SJSA1 (cell line): ENCODE data around the gene LAMTOR4. TPM values are rescaled to one million over a fixed set of nuclear protein-coding genes. Genes with fewer than 3 reads are reported as not detected.

ENCODE experiments used
- DNase-seq, 2 experiments: peaks; one replicate each; pipeline ENCODE4 v3.0.0-alpha.2; 2015 to 2020; ENCODE audit warnings: low spot score in 2 of 2, low read depth in 1 of 2
- H3K27ac ChIP-seq: fragments of 250-450 bp; sonication (Bioruptor Pico); 2 replicates; pipeline ENCODE4 v1.5.1; 2020; ENCODE audit warnings: mild to moderate bottlenecking, moderate library complexity
- H3K27me3 ChIP-seq: fragments of 250-450 bp; sonication (Bioruptor Pico); replicated peaks from 2 replicates; pipeline ENCODE4 v1.5.1; 2020; ENCODE audit warnings: mild to moderate bottlenecking, moderate library complexity
- H3K36me3 ChIP-seq: fragments of 250-450 bp; sonication (Bioruptor Pico); 2 replicates; pipeline ENCODE4 v1.5.1; 2020; ENCODE audit warnings: mild to moderate bottlenecking
- H3K4me1 ChIP-seq: fragments of 250-450 bp; sonication (Bioruptor Pico); replicated peaks from 2 replicates; pipeline ENCODE4 v1.6.1; 2021; ENCODE audit warnings: mild to moderate bottlenecking
- H3K4me3 ChIP-seq: fragments of 250-450 bp; sonication (Bioruptor Pico); 2 replicates; pipeline ENCODE4 v1.5.1; 2020; ENCODE audit warnings: mild to moderate bottlenecking
- H3K9me3 ChIP-seq: fragments of 250-450 bp; sonication (Bioruptor Pico); replicated peaks from 2 replicates; pipeline ENCODE4 v1.5.1; 2020; ENCODE audit warnings: mild to moderate bottlenecking
- total RNA-seq: library from RNA; depleted of rRNA; stranded (reverse); fragments of >200 nt; shearing (Covaris generic); gene quantifications from 2 replicates; pipeline ENCODE4 v1.2.3, GENCODE V29; 2014

The LAMTOR4 gene
- total RNA-seq, 1 experiment from 2014 or later = 115 TPM

DNA sequence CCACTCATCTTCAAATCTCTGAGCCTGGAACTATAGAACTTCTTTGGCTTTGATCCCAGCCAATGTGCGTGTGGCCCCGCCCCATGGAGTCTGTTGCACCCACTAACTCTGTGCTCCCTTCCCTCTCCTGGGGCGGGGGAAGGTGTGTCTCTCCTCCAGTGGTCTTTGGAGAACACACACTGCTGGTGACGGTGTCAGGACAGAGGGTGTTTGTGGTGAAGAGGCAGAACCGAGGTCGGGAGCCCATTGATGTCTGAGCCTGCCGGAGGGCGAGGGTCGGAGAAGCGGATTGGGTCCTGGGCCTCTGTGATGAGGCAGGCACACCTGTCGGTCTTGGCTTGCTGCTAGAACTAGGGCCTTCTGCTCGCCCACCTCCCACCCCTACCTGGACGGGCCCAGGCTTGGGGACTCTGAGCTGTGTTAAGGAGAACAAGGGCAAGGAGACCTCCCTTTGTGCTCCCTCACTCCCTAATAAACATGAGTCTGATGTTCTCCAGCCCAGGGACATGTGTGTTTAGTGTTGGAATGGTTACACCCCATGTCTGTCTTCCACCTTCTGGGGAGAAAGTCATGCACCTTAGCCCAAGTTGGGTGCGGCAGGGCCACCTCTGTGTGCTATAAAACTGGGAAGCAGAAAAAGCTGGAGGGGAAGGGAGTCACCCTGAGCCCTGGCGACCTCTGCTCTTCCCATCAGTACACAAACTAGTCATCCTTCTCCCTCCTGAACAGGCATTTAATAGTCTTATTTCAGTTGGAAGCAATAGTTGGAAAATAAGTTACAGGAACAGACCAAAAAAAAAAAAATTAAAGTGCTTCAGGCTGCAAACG, 5.2 kb downstream of the LAMTOR4 start:
- peaks cover 64% of the 10 kb centered on the region for H3K36me3 ChIP-seq
- no peak overlapping the region for H3K27ac ChIP-seq
- H3K4me3 ChIP-seq = no peak overlapping the region
- H3K4me1 ChIP-seq = peaks cover 20% of the 10 kb centered on the region
- no peaks in the 10 kb centered on the region for H3K9me3 ChIP-seq
- no peak for DNase-seq
- H3K27me3 ChIP-seq = no peaks in the 10 kb centered on the region

DNA sequence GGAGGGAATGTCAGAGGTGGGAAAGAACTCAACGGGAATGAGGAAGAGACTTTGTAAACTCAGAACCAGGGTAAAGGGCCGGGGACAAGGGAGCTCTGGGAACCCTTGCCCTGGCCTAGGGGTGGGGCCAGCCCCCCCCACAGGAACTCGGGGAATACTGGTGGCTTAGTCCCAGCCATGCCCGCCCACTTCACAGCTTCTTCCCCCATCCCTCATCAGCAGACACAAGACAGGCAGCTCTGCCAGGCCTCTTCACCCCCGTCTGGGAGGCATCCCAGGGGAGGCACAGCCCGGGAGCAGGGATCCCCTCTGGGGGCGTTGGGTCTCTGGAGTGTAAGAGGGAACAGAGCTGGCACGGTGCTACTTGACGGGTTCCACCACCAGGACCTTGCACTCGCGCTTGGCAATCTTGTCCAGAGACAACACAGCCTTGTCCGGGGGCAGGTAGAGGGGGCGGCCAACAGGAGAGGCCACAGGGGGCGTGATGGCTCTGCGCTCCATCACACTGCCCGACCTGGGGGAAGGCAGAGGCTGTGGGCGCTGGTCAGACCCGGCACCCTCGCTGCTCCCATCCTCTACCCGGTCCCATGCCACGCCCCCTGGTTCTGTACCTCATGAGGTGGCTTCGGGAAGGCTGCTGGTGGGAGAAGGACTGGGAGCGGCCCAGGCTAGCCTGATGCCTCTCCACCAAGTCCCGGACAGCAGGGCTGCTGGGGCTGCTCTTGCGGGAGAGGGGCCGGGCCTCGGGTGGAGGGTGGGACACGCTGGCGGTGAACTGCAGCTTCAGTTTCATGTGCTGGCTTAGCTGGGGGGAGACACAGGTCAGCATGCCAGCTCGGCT, 6.2 kb downstream of the LAMTOR4 start:
- H3K36me3 ChIP-seq = peaks cover 64% of the 10 kb centered on the region
- no peaks in the 10 kb centered on the region for H3K9me3 ChIP-seq
- H3K27ac ChIP-seq = no peak overlapping the region
- peaks cover 14% of the 10 kb centered on the region for H3K4me1 ChIP-seq
- H3K27me3 ChIP-seq = no peaks in the 10 kb centered on the region
- DNase-seq = no peak
- no peak overlapping the region for H3K4me3 ChIP-seq

DNA sequence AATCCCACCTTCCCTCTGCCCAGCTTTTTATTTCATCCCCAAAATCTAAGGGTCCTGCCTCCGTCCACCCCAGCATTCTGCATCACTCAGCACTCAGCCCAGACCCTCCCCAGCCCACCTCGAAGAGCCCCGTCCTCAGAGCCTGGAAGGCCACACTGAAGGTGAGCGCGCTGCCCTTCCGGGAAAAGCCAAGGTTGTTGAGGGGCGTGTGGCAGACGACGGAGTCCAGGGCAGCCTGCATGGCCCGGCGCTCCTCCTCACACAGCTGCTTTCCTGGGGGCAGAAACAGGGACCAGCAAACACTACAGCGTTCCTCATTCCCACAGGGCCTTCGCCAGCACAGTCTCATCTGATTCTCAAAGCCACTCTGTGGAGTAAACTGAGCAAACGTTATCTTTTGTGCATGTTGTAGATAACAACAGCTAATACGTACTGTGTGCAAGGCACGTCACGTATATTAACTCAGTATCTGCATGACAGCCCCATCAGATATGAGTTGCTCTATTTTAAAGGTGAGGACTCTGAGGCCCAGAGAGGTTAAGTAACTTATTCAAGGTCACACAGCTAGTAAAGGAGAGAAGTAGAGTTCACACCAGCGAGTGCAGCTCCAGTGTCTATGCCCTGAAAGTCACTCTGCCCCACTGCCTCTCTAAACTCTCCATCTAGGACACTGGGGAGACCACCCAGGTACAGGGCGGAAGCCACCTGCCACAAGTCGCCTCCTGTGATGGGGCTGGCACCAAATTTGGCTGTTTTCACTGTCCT, 7.0 kb downstream of the LAMTOR4 start:
- Histone ChIP-seq H3K4me1 (peaks cover 12% of the 10 kb centered on the region), H3K27ac (no peak overlapping the region), H3K9me3 (no peaks in the 10 kb centered on the region), H3K27me3 (no peaks in the 10 kb centered on the region), H3K4me3 (no peak overlapping the region), H3K36me3 (peaks cover 64% of the 10 kb centered on the region)
- no peak for DNase-seq

DNA sequence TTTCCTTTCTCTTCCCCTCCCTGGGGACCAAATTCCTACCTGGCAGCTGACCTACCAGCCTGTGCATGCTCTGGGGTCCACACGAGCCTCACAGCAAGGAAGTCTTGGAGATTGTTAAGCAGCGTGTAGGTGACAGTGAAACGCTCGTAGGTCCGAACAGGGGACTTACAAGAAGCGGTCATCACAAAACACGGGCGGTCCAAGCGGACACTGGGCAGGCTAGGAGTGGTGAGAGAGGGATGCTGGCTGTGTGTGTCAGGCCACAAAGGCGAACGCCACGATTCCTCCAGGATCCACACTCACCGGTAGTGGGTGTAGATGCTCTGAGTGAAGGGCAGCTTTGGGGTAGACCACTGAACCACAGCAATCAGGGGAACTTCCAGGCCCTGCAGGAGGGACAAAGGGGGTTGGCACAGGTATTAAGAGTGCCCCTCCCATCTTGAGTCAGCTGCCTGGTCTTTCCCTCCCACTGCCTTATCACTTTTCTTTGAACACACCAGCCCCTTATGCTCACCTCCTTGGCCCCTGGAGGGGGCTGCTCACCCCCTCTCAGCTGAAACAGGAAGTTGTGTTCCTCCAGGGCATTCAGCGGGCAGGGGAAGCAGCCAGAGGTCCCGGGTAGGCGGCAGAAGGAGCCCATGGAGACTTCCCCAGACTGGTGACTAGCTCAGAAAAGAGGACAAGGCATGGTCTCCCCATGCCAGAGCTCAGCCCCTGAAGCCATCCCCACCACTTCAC, 7.8 kb downstream of the LAMTOR4 start:
- peaks cover 62% of the 10 kb centered on the region for H3K36me3 ChIP-seq
- no peaks in the 10 kb centered on the region for H3K9me3 ChIP-seq
- no peaks in the 10 kb centered on the region for H3K27me3 ChIP-seq
- H3K4me3 ChIP-seq = peak overlapping the region; percentile 1; the same call in 1 of the 2 replicates
- peaks cover 12% of the 10 kb centered on the region for H3K4me1 ChIP-seq
- H3K27ac ChIP-seq = no peak overlapping the region
- no peak for DNase-seq

DNA sequence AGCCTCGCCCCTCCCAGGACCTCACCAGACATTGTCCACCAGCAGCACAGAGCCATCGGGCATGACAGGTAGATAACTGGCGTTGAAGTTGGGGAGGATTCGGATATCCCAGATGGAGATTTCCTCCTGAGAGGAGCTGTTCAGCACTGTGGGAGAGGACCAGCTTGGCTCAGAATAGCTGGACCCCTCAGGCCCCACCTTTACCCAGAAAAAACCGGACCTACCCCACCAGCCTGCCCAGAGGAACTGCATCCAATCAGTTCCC, 8.3 kb downstream of the LAMTOR4 start:
- peaks cover 12% of the 10 kb centered on the region for H3K4me1 ChIP-seq
- peaks cover 59% of the 10 kb centered on the region for H3K36me3 ChIP-seq
- H3K9me3 ChIP-seq = no peaks in the 10 kb centered on the region
- no peak overlapping the region for H3K27ac ChIP-seq
- H3K4me3 ChIP-seq = peak overlapping the region; percentile 1; the same call in 1 of the 2 replicates
- DNase-seq = no peak
- H3K27me3 ChIP-seq = no peaks in the 10 kb centered on the region

DNA sequence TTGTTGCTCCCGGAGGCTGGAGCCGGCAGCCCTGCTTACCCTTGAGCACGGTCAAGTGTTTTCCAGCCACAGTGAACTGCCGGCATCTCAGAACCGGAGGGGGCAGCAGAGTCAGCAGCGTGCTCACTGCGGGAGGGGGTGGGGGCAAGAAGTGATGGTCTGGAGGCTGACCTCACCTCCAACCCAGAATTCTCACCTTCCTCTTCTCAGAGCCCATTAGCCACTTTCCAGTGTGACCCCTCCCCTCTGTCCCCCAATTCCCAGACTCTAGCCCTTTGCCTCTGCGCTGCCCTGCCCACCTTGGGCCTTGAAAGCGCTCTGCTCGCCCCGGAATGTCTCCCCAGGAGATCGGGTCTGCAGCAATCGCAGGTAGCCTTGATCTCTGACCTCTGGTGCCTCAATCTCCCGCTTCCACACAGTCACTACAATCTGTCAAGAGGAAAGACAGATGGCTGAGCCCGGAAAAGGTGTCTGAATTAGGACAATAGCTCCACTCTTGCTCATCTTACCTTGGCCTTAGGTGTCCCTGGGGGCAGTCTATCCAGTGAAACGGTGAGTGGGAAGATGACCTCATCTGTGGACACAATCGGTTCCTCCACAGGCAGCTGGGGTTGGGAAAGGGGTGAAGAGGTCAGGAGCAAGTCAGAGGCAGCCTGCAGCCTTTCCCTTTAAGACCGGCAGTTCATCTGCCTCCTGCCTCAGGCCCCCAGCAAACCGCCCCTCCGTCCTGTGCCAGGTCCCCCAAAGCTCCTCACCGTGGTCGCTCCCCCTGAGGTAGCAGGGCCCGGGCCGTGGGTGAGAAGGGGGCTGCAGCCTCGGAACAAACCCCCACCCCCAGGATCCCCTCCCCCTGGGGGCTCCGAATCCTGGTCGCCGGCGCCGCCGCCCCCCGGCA, 8.9 kb downstream of the LAMTOR4 start:
- H3K36me3 ChIP-seq = peaks cover 54% of the 10 kb centered on the region
- no peaks in the 10 kb centered on the region for H3K27me3 ChIP-seq
- H3K4me1 ChIP-seq = peaks cover 12% of the 10 kb centered on the region
- 0 out of 2 replicates have a peak overlapping the region, but pooled peaks have one; percentile 52 for H3K27ac ChIP-seq
- no peaks in the 10 kb centered on the region for H3K9me3 ChIP-seq
- no peak for DNase-seq
- H3K4me3 ChIP-seq = peak overlapping the region; percentile 98

DNA sequence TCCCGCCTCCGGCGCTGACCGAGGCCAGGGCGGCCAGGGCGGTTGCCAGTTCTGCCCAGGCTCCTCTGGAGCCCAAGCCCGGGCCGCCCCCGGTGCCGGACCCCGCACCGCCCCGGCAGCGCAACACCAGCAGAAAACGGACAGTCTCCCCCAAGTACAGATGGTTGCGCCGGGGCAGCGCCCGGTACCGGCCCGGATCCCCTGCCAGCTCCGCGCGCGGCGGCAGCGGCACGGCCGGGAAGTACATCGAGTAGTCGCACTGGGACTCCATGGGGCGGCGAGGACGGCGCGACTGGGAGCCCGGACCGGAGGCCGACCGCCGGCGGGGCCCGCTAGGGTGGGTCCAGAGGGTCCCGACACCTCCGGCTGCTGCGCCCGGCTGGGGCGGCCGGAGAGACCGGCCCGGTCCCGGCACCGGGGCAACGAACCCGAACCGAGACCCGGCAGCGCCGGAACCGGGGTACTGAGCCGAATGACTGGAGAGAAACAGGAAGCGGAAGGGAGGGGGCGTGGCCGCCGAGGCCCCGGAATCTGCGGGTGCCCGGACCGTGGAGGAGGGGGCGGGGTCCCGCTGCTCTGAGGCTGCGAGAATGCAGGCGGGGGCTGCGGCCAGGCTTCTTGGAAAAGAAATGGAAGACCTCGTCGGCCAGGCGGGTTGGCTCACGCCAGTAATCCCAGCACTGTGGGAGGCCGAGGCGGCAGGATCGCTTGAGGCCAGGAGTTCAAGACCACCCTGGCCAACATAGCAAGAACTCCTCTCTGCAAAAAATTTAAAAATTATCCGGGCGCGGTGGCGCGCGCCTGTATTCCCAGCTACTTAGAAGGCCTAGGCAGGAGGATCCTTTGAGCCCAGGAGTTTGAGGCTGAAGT, 9.7 kb downstream of the LAMTOR4 start, which contains the start of gene TRAPPC14:
TRAPPC14 (minus strand) TSS at position 495 of the 870 bp plus-strand sequence; CDS start at position 271, 224 bp downstream.
- Histone ChIP-seq H3K9me3 (no peaks in the 10 kb centered on the region), H3K27me3 (no peaks in the 10 kb centered on the region), H3K27ac (peak within 1 kb of the TSS; percentile 52; the same call in 1 of the 2 replicates), H3K4me1 (peaks cover 12% of the 10 kb centered on the region), H3K4me3 (peak within 1 kb of the TSS; percentile 98), H3K36me3 (peaks cover 48% of the 10 kb centered on the region)
- peak; percentile 89 to 94 for DNase-seq

DNA sequence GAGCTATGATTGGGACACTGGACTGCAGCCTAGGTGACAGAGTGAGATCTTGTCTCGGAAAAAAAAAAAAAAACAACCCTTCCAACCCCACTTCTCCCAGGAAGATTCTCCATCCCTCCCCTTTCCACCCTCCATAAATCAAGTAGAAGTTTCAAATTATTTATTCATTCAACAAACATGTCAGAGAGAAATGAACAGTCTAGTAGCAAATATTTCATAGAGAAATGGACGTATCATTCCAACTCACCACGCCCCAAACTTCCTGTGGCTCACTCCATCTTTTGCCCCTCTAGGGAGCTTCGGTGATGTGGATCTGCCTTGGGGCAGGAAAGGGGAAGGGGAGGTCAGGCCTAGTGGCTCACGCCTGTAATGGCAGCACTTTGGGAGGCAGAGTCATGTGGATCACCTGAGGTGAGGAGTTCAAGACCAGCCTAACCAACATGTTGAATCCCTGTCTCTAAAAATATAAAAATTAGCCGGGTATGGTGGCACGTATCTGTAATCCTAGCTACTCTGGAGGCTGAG, 10.4 kb downstream of the LAMTOR4 start:
- Histone ChIP-seq H3K27ac (no peak overlapping the region), H3K9me3 (no peaks in the 10 kb centered on the region), H3K27me3 (no peaks in the 10 kb centered on the region), H3K4me1 (peaks cover 12% of the 10 kb centered on the region), H3K4me3 (peak overlapping the region; percentile 98), H3K36me3 (peaks cover 41% of the 10 kb centered on the region)
- no peak for DNase-seq

DNA sequence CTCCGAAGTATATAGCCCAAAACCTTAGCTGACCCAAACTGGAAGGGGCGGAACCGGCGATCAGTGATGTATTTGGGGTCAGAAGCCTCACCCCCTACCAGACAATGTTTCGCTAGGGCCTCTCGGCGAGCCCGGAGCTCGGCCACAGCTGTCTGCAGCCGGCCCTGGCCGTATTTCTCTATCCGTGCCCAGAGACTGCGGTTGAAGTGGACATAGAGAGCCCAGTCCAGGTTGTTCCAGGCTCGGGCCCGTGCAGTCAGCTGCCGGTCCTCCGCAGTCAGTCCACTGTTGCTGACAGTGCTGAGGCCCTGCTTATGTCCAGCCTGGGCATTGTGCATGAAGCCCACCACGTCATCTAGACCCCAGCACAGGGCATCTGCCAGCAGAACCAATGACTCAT, 11.3 kb downstream of the LAMTOR4 start:
- H3K9me3 ChIP-seq = no peaks in the 10 kb centered on the region
- H3K4me1 ChIP-seq = peaks cover 12% of the 10 kb centered on the region
- DNase-seq = no peak
- H3K27ac ChIP-seq = no peak overlapping the region
- H3K36me3 ChIP-seq = peaks cover 35% of the 10 kb centered on the region
- H3K4me3 ChIP-seq = no peak overlapping the region
- H3K27me3 ChIP-seq = no peaks in the 10 kb centered on the region

DNA sequence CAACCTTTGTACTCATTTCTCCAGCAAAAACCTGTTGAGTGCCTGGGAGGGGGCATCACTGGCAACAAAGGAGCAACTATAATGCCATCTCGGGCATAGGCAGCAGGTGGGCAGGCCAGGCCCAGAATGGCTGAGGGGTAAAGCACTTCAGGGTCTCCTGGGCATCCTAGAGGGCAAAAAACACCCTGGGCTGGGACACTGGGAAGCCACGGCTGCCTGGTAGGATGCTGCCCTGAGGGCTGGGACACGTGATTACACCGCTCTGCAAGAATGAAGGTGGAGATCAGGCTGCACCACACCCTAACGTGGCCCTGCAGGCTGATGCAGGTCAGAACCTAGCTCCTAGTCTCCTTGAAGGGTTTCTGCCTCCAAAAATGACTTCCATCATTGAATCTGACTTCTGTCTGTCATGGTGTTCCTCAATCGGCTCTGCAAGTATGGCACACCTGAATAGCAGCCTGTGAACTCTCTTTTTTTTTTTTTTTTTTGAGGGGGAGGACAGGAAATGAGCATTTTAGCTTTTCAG, 14.4 kb downstream of the LAMTOR4 start:
- Histone ChIP-seq H3K27ac (no peak overlapping the region), H3K9me3 (no peaks in the 10 kb centered on the region), H3K4me3 (no peak overlapping the region), H3K27me3 (no peaks in the 10 kb centered on the region), H3K36me3 (peaks cover 5% of the 10 kb centered on the region), H3K4me1 (peaks cover 8% of the 10 kb centered on the region)
- DNase-seq = no peak

DNA sequence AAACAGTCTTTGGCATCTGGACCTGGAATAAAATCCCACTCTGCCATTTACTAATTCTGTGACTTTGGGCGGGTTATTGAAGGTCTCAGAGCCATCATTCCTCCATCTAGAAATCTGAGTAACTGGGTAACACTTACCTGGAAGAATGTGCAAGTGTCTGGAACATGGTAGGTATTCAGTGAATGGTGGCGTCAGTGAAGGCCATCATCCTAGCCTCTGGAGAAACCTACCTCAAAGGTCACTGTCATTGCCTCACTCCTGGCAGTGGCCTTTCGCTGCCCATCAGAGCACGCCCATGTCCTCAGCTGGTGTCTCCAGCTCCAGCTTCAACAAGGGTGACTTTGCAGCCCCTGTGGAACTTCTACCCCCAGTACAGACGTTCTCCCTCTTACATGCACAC, 15.2 kb downstream of the LAMTOR4 start:
- DNase-seq = no peak
- H3K27ac ChIP-seq = no peak overlapping the region

More for the DNA sequence above, 15.2 kb downstream of the LAMTOR4 start:
- Histone ChIP-seq H3K36me3 (no peaks in the 10 kb centered on the region), H3K4me3 (no peak overlapping the region), H3K9me3 (no peaks in the 10 kb centered on the region), H3K27me3 (no peaks in the 10 kb centered on the region), H3K4me1 (peaks cover 14% of the 10 kb centered on the region)
